A549 (cell line): ENCODE measurements around the gene LDLRAD3. TPM values are rescaled to one million over a fixed set of nuclear protein-coding genes. Genes with fewer than 3 reads are reported as not detected.

Experiments used
- ATAC-seq, 2 experiments: fragments of 200-7000 bp in 1 of 2; fragments of >200 bp in 1 of 2; cut with Nextera tagmentation in 1 of 2; cut with Tn5 transposase in 1 of 2; 3 replicates each; pipeline versions ENCODE4 v1.8.0 to v1.9.1; 2018 to 2020; ENCODE audit warnings: mild to moderate bottlenecking in 1 of 2, moderate library complexity in 1 of 2
- CTCF ChIA-PET: fragments of 300-600 bp; sonication (Branson Sonifier 250); formaldehyde crosslinking; extraction: SDS; loops from one replicate; lab custom pipeline; 2021; ENCODE audit warnings: antibody characterized with exemption, inconsistent platforms; lab: Yijun Ruan, JAX
- POLR2A ChIA-PET: fragments of 350-600 bp; formaldehyde crosslinking; extraction: SDS; loops from one replicate; lab custom pipeline; 2021; ENCODE audit warnings: antibody characterized with exemption, inconsistent platforms; lab: Yijun Ruan, JAX
- DNase-seq, 2 experiments: peaks; one replicate each; pipeline versions ENCODE4 v3.0.0 to v3.0.0-alpha.2; 2011 to 2016; ENCODE audit warnings: low read depth in 1 of 2, low spot score in 1 of 2
- FAIRE-seq: peaks from 2 replicates; lab custom pipeline; 2011; peaks lifted over from hg19 to GRCh38; lab: Jason Lieb, UNC
- H3K27ac ChIP-seq, 2 experiments: fragments of >200 bp; sonication (Bioruptor Twin); formaldehyde crosslinking; 3 replicates each; pipeline ENCODE4 v1.5.1; 2016 to 2017
- H3K4me1 ChIP-seq: fragments of >200 bp; sonication (Bioruptor Twin); formaldehyde crosslinking; 3 replicates; pipeline ENCODE4 v1.6.1; 2016
- H3K4me2 ChIP-seq: fragments of >200 bp; sonication (Bioruptor Twin); formaldehyde crosslinking; 3 replicates; pipeline ENCODE4 v1.6.1; 2016
- H3K4me3 ChIP-seq: fragments of >200 bp; sonication (Bioruptor Twin); formaldehyde crosslinking; 3 replicates; pipeline ENCODE4 v1.5.1; 2016
- H3K9me3 ChIP-seq: fragments of >200 bp; sonication (Bioruptor Twin); formaldehyde crosslinking; 3 replicates; pipeline ENCODE4 v1.6.1; 2016
- BHLHE40 ChIP-seq: IDR thresholded peaks from 2 replicates; pipeline ENCODE4 v1.6.1; 2012; ENCODE audit warnings: low read depth, low read length, inconsistent platforms
- CEBPB ChIP-seq, 2 experiments: fragments of >200 bp in 1 of 2; sonication (Bioruptor Twin) in 1 of 2; formaldehyde crosslinking in 1 of 2; IDR thresholded peaks; 2 replicates each; pipeline ENCODE4 v1.6.1; 2012 to 2016
- EHMT2 ChIP-seq: fragments of 200-600 bp; sonication (generic); IDR thresholded peaks from 2 replicates; pipeline ENCODE4 v1.6.1; 2016; ENCODE audit warnings: antibody characterized with exemption, low read depth, mild to moderate bottlenecking, moderate library complexity
- ESRRA ChIP-seq: fragments of 150-350 bp; IDR thresholded peaks from 2 replicates; pipeline ENCODE4 v1.6.1; 2014; ENCODE audit warnings: mild to moderate bottlenecking, low read length, borderline replicate concordance
- FOSB ChIP-seq: fragments of 250-450 bp; sonication (Bioruptor Pico); IDR thresholded peaks from 2 replicates; pipeline ENCODE4 v1.5.0; 2020; ENCODE audit warnings: mild to moderate bottlenecking, moderate library complexity
- FOSL2 ChIP-seq, 2 experiments: fragments of 450-650 bp in 1 of 2; fragments of >200 bp in 1 of 2; sonication (Bioruptor Twin) in 1 of 2; formaldehyde crosslinking; IDR thresholded peaks; 2 replicates each; pipeline versions ENCODE4 v1.5.0 to v1.6.1; 2016 to 2020; ENCODE audit warnings: mild to moderate bottlenecking in 1 of 2, moderate library complexity in 1 of 2
- FOXS1 ChIP-seq: fragments of 250-450 bp; sonication (Bioruptor Pico); IDR thresholded peaks from 2 replicates; pipeline ENCODE4 v1.5.0; 2020; ENCODE audit warnings: mild to moderate bottlenecking, moderate library complexity
- HDAC2 ChIP-seq: fragments of 200-600 bp; sonication (generic); IDR thresholded peaks from 2 replicates; pipeline ENCODE4 v1.6.1; 2016
- HEYL ChIP-seq: fragments of 250-450 bp; sonication (Bioruptor Pico); IDR thresholded peaks from 2 replicates; pipeline ENCODE4 v1.8.0; 2021; ENCODE audit warnings: mild to moderate bottlenecking, moderate library complexity
- JUN ChIP-seq, 2 experiments: fragments of >200 bp; sonication (Bioruptor Twin); formaldehyde crosslinking; IDR thresholded peaks; 2 replicates in 1 of 2; 3 replicates in 1 of 2; pipeline ENCODE4 v1.6.1; 2016 to 2017
- JUNB ChIP-seq: fragments of >200 bp; sonication (Bioruptor Twin); formaldehyde crosslinking; IDR thresholded peaks from 2 replicates; pipeline ENCODE4 v1.6.1; 2016
- NR3C1 ChIP-seq: fragments of >200 bp; sonication (Bioruptor Twin); formaldehyde crosslinking; IDR thresholded peaks from 3 replicates; pipeline ENCODE4 v1.6.1; 2017
- PHF8 ChIP-seq: fragments of 200-600 bp; sonication (generic); IDR thresholded peaks from 2 replicates; pipeline ENCODE4 v1.6.1; 2016; ENCODE audit warnings: low read depth, mild to moderate bottlenecking, antibody characterized with exemption, moderate library complexity, borderline replicate concordance
- POLR2AphosphoS2 ChIP-seq: conservative IDR thresholded peaks from 2 replicates; pipeline ENCODE4 v1.6.1; 2012; ENCODE audit warnings: low read length, improper control_type of control experiment, inconsistent platforms
- RAD21 ChIP-seq, 2 experiments: fragments of >200 bp in 1 of 2; sonication (Bioruptor Twin) in 1 of 2; formaldehyde crosslinking in 1 of 2; IDR thresholded peaks in 1 of 2; conservative IDR thresholded peaks in 1 of 2; 2 replicates in 1 of 2; 3 replicates in 1 of 2; pipeline ENCODE4 v1.6.1; 2012 to 2018; ENCODE audit warnings: inconsistent platforms in 1 of 2
- RNF2 ChIP-seq: fragments of 200-600 bp; sonication (generic); IDR thresholded peaks from 2 replicates; pipeline ENCODE4 v1.6.1; 2016; ENCODE audit warnings: low read depth, mild to moderate bottlenecking, antibody characterized with exemption, moderate library complexity, borderline replicate concordance
- SMC3 ChIP-seq: fragments of >200 bp; sonication (Bioruptor Twin); formaldehyde crosslinking; IDR thresholded peaks from 3 replicates; pipeline ENCODE4 v1.6.1; 2018; ENCODE audit warnings: inconsistent platforms
- TP53 ChIP-seq: fragments of 250-450 bp; sonication (Bioruptor Pico); IDR thresholded peaks from 2 replicates; pipeline ENCODE4 v1.5.0; 2021; ENCODE audit warnings: mild to moderate bottlenecking, moderate library complexity
- ZFP36 ChIP-seq: fragments of 450-650 bp; IDR thresholded peaks from 2 replicates; pipeline ENCODE4 v1.6.1; 2014; ENCODE audit warnings: borderline replicate concordance; ENCODE audit not compliant: partially characterized antibody
- ZSCAN20 ChIP-seq: fragments of 250-450 bp; sonication (Bioruptor Pico); IDR thresholded peaks from 2 replicates; pipeline ENCODE4 v1.8.0; 2022; ENCODE audit warnings: mild to moderate bottlenecking, moderate library complexity
- WGBS: methylation state at CpG from one replicate; pipeline ENCODE4 v1.1.6; 2017; ENCODE audit errors: missing lambda C conversion rate; 5-methylcytosine and 5-hydroxymethylcytosine counted together
- polyA plus RNA-seq, 4 experiments: library from polyadenylated mRNA; depleted of rRNA in 3 of 4; stranded (reverse); fragments of >200 nt; fragmentation: RNase III in 1 of 4; extraction: RNeasy Plus Mini Kit Qiagen cat#74134 plus additional on column Dnase treatment in 1 of 4; gene quantifications; 2 replicates in 3 of 4; 3 replicates in 1 of 4; pipeline ENCODE4 v1.2.3, GENCODE V29; 2011 to 2017
- TF ChIP-seq, protein P1 (sequence below): fragments of 250-450 bp; sonication (Bioruptor Pico); IDR thresholded peaks from 2 replicates; pipeline ENCODE4 v1.5.0; 2021; ENCODE audit warnings: mild to moderate bottlenecking, moderate library complexity, borderline replicate concordance
- TF ChIP-seq, protein P2 (sequence below): IDR thresholded peaks from 2 replicates; pipeline ENCODE4 v1.6.1; 2012
- TF ChIP-seq, protein P3 (sequence below): fragments of 250-450 bp; sonication (Bioruptor Pico); IDR thresholded peaks from 2 replicates; pipeline ENCODE4 v1.5.0; 2020; ENCODE audit warnings: low read depth, mild to moderate bottlenecking, moderate library complexity
- TF ChIP-seq, protein P4 (sequence below): fragments of >200 bp; sonication (Bioruptor Twin); formaldehyde crosslinking; IDR thresholded peaks from 3 replicates; pipeline ENCODE4 v1.5.1; 2016
- TF ChIP-seq, protein P5 (sequence below): fragments of >200 bp; sonication (Bioruptor Twin); formaldehyde crosslinking; IDR thresholded peaks from 2 replicates; pipeline ENCODE4 v1.6.1; 2016
- TF ChIP-seq, protein P6 (sequence below): fragments of >200 bp; sonication (Bioruptor Twin); formaldehyde crosslinking; IDR thresholded peaks from 3 replicates; pipeline ENCODE4 v1.6.1; 2016
- TF ChIP-seq, protein P7 (sequence below): IDR thresholded peaks from 2 replicates; pipeline ENCODE4 v1.6.1; 2012; ENCODE audit warnings: low read depth, borderline replicate concordance

LDLRAD3 gene
- polyA plus RNA-seq, 2 of the 4 experiments (the other 2 are of a cell fraction) = 10.5 to 13.2 TPM

DNA sequence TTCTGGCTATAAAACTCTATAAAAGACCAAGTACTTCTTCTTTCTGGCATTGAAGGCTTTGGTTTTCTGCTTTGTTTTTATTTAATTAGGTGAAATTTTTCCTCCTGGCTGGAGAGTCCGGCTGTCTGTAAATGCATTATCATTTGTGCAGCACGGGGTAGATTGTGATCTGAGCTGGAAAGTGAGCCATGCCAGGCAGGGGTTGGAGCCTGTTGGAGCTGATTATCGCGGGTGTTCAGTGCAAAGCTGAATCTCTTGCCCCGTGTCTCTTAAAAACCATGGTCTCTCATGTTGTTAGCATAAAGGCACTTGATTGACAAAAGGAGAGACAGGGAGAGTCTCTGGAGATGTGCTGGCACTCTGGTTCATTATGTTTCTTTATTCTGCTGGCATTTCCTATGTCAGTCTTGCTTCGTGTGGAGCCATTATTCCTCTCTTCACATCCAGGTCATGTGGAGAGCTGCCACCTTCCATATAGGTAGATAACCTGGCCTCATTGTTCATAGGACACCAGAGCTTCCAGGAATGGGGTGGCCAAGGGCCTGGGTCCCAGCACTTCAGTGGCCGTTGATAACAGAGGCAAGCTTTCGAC lies 75.2 kb downstream of the LDLRAD3 start:
- ATAC-seq = no peak
- no peak for DNase-seq
- Histone ChIP-seq H3K27ac (no peak overlapping the region), H3K4me3 (no peak overlapping the region), H3K9me3 (no peaks in the 10 kb centered on the region), H3K4me1 (no peaks in the 10 kb centered on the region), H3K4me2 (no peak overlapping the region)
- ChIA-PET CTCF (interaction anchor here (1.1 kb wide), 1 partner anchor 197 kb away, joined by 5 read pairs; no protein-coding TSS in a partner anchor), POLR2A (no interaction called here)
- no peak for FAIRE-seq
- TF ChIP-seq, protein P1, sequence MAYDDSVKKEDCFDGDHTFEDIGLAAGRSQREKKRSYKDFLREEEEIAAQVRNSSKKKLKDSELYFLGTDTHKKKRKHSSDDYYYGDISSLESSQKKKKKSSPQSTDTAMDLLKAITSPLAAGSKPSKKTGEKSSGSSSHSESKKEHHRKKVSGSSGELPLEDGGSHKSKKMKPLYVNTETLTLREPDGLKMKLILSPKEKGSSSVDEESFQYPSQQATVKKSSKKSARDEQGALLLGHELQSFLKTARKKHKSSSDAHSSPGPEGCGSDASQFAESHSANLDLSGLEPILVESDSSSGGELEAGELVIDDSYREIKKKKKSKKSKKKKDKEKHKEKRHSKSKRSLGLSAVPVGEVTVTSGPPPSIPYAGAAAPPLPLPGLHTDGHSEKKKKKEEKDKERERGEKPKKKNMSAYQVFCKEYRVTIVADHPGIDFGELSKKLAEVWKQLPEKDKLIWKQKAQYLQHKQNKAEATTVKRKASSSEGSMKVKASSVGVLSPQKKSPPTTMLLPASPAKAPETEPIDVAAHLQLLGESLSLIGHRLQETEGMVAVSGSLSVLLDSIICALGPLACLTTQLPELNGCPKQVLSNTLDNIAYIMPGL (CRISPR knock-in tag) = no peak
- TF ChIP-seq, protein P2, sequence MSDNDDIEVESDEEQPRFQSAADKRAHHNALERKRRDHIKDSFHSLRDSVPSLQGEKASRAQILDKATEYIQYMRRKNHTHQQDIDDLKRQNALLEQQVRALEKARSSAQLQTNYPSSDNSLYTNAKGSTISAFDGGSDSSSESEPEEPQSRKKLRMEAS = no peak
- TF ChIP-seq, protein P3, sequence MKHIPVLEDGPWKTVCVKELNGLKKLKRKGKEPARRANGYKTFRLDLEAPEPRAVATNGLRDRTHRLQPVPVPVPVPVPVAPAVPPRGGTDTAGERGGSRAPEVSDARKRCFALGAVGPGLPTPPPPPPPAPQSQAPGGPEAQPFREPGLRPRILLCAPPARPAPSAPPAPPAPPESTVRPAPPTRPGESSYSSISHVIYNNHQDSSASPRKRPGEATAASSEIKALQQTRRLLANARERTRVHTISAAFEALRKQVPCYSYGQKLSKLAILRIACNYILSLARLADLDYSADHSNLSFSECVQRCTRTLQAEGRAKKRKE (CRISPR knock-in tag) = no peak
- TF ChIP-seq ZSCAN20 (CRISPR knock-in tag) (no peak), NR3C1 (no peak), RAD21 (conservative IDR thresholded peaks at IDR 0.05 in 1 of 2, IDR thresholded peaks at IDR 0.05 in 1 of 2) (no peak), BHLHE40 (no peak), CEBPB (IDR thresholded peaks at IDR 0.05) (no peak), TP53 (CRISPR knock-in tag) (no peak), POLR2AphosphoS2 (no peak), PHF8 (no peak), ESRRA (no peak), EHMT2 (no peak), JUNB (no peak), HEYL (CRISPR knock-in tag) (no peak), HDAC2 (no peak), ZFP36 (no peak)
- TF ChIP-seq, protein P4, sequence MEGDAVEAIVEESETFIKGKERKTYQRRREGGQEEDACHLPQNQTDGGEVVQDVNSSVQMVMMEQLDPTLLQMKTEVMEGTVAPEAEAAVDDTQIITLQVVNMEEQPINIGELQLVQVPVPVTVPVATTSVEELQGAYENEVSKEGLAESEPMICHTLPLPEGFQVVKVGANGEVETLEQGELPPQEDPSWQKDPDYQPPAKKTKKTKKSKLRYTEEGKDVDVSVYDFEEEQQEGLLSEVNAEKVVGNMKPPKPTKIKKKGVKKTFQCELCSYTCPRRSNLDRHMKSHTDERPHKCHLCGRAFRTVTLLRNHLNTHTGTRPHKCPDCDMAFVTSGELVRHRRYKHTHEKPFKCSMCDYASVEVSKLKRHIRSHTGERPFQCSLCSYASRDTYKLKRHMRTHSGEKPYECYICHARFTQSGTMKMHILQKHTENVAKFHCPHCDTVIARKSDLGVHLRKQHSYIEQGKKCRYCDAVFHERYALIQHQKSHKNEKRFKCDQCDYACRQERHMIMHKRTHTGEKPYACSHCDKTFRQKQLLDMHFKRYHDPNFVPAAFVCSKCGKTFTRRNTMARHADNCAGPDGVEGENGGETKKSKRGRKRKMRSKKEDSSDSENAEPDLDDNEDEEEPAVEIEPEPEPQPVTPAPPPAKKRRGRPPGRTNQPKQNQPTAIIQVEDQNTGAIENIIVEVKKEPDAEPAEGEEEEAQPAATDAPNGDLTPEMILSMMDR = no peak
- TF ChIP-seq, protein P5, sequence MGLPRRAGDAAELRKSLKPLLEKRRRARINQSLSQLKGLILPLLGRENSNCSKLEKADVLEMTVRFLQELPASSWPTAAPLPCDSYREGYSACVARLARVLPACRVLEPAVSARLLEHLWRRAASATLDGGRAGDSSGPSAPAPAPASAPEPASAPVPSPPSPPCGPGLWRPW = no peak
- TF ChIP-seq, protein P6, sequence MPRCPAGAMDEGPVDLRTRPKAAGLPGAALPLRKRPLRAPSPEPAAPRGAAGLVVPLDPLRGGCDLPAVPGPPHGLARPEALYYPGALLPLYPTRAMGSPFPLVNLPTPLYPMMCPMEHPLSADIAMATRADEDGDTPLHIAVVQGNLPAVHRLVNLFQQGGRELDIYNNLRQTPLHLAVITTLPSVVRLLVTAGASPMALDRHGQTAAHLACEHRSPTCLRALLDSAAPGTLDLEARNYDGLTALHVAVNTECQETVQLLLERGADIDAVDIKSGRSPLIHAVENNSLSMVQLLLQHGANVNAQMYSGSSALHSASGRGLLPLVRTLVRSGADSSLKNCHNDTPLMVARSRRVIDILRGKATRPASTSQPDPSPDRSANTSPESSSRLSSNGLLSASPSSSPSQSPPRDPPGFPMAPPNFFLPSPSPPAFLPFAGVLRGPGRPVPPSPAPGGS = no peak
- WGBS = 89% methylated on average over 8 of the region's 8 CpGs

DNA sequence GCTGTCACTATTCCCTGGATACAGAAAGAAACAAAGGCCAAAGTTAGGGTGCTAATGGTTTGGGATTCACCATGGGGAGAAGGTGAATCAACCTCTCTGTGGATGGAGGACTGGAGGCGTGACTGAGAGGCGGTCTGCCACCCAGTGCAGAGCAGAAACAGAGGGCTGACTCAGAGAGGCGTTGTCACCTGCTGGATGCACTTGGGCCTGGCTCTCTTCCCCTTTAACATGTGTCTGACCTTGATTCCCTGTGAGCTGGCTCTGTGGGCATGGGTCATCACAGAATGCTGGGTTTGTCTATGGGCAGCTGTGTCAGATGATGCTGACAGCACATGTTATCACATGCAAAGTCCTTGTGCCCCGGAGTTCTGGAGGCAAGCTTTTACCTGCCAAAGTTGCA lies 75.9 kb downstream of the LDLRAD3 start:
- Histone ChIP-seq H3K4me3 (no peak overlapping the region), H3K4me1 (no peaks in the 10 kb centered on the region), H3K9me3 (no peaks in the 10 kb centered on the region), H3K4me2 (no peak overlapping the region), H3K27ac (no peak overlapping the region)
- POLR2A ChIA-PET = no interaction called here
- ATAC-seq = no peak
- 86% methylated on average over 4 of the region's 4 CpGs for WGBS
- CTCF ChIA-PET = interaction anchor here (1.1 kb wide), 1 partner anchor 198 kb away, joined by 5 read pairs; no protein-coding TSS in a partner anchor
- no peak for FAIRE-seq
- TF ChIP-seq, protein P5 = no peak
- TF ChIP-seq FOSB (CRISPR knock-in tag) = no peak
- TF ChIP-seq RNF2 = no peak
- TF ChIP-seq, protein P7, sequence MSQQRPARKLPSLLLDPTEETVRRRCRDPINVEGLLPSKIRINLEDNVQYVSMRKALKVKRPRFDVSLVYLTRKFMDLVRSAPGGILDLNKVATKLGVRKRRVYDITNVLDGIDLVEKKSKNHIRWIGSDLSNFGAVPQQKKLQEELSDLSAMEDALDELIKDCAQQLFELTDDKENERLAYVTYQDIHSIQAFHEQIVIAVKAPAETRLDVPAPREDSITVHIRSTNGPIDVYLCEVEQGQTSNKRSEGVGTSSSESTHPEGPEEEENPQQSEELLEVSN = no peak
- no peak for TF ChIP-seq JUN (IDR thresholded peaks at IDR 0.05)
- TF ChIP-seq FOSL2 (IDR thresholded peaks at IDR 0.05) = no peak
- no peak for TF ChIP-seq FOSL2 (CRISPR knock-in tag; IDR thresholded peaks at IDR 0.05)
- no peak for TF ChIP-seq SMC3
- TF ChIP-seq FOXS1 = no peak
- TF ChIP-seq PHF8 = no peak
- no peak for TF ChIP-seq HDAC2
- TF ChIP-seq TP53 (CRISPR knock-in tag) = no peak
- DNase-seq = no peak
